ENCODE results near the gene AGPAT3.

AGPAT3 gene

DNA sequence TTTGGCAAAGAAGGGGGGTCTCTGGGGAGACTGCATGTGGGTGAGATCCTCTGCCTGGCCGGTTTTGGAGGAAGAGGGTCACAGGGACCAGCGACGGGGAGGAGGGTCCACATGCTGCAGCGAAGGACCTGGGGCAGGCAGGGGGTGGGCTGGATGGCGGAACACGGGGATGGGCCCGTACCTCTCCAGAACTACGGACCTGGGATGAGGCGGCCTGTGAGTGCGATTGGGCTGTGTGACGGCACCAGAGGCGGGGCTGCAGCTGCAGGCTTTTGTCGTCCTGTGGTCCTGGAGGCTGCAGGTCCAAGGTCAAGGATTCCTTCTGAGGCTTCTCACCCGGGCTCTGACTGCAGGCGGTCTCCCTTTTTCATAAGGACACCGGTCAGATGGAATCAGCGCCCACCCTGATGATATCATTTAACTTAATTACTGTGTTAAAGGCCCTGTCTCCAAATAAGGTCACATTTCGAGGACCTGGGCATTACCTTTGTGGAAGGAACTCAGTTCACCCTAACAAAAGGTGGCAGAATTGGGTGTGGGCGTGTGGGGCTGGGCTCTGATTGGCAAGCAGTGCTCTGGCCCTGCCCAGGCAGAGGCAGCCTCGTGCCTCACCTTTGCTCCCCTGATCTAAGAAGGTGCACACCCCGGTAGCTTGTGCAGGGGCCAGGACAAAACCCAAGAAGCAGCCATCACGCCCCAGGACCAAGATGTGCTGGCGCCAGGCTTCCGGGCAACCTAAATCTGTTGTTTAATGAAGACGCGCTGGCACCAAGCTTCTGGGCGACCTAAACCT, 87.1 kb downstream of the AGPAT3 start:
- no peak for DNase-seq (ENCODE audit: low read depth in 2 of 3, low spot score in 2 of 3)

DNA sequence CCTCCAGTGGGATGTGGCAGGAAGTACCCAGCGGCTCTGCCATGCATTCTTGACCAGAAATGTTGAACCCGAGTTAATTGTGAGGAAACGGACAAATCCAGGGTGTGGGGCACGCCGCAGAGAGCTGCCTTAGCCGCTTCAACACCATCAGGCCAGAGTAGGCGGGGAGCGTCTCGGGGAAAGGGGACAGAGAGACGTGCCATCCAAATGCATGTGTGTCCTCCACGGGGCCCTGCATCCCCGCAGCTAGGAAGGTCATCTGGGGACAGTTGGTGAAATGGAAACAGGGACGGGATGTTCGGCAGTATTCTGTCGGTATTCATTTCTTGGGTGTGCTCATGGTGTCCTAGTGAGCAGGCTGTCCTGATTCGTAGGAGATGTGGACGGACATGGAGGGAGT, 88.0 kb downstream of the AGPAT3 start:
- DNase-seq (ENCODE audit: low read depth in 2 of 3, low spot score in 2 of 3) = no peak

DNA sequence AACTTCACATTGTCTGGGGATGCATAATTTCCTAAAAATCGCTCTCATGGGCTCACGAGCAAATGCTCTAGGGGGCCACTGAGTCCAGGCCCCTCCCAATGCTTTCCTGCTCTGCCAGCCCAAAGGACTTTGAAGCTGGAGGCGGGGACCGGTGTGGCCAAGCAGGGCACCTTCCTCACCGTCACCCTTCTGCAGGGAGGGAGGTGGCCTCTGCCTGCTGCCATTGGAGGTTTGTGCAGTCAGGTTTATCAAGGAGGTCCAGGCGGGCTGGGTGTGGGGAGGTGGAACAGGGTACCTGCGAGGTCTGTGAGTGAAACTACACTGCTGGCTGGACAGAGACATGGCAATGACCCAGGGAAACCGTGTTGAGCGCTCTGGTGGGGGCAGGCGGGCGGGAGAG, 89.0 kb downstream of the AGPAT3 start:
- no peak for DNase-seq (ENCODE audit: low read depth in 2 of 3, low spot score in 2 of 3)

- no peak for DNase-seq (ENCODE audit: low read depth in 2 of 3, low spot score in 2 of 3)
These were observed 89.9 kb downstream of the AGPAT3 start for GRCh38 chr21:43954896-43955295.

DNA sequence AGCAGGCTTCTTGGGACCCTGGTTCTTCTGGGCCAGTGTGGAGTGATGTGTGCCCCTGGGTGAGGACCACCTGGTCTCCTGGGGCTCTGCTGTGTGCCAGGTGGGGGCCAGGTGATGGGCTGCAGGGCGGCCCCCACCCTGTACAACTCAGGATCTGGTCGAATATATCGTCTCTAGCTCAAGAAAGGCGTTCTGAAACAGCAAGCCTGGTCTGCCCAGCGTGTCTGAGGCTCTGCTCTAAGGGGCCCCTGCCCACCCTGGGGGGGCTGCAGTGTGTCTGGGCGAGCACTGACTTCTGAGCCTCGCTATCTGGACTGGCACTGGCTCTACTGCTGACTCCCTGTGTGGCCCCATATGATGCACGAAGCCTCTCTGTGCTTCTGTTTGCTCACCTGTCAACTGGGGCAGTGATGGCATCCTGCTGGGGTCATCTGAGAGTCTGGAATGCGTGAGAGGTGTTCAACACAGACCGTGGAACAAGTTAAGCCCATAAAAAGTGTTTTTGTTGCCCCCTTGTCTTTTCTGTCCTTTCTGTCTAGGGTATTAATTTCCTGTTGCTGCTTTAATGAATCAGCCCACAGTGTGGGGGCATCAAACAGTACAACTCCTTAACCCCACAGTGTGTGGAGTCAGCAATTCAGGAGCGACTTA, 91.1 kb downstream of the AGPAT3 start:
- no peak for DNase-seq (ENCODE audit: low read depth in 2 of 3, low spot score in 2 of 3)

DNA sequence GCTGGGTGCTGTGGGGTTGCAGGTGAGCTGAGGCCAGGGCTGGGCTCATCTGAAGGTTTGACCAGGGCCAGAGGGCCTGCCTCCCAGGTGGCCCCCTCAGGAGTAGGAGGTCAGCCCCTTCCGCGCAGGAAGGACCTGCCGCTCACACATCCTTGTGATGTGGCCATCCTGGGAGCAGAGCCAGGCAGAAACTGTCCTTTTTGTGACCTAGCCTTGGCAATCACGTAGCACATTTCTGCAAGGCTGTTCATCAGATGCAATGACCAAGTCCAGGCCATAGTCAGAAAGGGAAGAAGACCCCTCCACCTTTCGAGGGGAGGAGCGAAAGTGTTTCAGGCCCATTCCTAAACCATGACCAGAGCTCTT, 91.6 kb downstream of the AGPAT3 start:
- no peak for DNase-seq (ENCODE audit: low read depth in 2 of 3, low spot score in 2 of 3)

DNA sequence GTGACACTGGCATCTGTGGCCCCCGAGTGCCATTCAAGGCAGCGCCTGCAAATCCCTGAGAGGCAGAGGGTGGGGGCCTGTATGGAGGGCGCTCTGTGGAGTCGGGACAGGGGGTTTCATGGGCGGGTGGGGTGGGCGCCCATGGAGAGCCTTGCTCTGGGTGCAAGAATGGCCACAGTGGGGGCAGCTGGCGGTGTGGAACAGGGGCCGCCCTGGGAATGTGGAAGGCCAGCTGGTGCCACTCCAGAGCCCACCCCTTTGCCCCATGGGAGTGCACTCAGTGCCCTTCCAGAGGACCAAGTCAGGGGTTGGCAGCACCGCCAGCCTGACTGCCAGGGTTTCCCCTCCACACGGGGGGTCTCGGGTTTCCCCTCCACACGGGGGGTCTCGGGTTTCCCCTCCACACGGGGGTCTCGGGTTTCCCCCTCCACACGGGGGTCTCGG, 92.1 kb downstream of the AGPAT3 start:
- no peak for DNase-seq (ENCODE audit: low read depth in 2 of 3, low spot score in 2 of 3)

DNA sequence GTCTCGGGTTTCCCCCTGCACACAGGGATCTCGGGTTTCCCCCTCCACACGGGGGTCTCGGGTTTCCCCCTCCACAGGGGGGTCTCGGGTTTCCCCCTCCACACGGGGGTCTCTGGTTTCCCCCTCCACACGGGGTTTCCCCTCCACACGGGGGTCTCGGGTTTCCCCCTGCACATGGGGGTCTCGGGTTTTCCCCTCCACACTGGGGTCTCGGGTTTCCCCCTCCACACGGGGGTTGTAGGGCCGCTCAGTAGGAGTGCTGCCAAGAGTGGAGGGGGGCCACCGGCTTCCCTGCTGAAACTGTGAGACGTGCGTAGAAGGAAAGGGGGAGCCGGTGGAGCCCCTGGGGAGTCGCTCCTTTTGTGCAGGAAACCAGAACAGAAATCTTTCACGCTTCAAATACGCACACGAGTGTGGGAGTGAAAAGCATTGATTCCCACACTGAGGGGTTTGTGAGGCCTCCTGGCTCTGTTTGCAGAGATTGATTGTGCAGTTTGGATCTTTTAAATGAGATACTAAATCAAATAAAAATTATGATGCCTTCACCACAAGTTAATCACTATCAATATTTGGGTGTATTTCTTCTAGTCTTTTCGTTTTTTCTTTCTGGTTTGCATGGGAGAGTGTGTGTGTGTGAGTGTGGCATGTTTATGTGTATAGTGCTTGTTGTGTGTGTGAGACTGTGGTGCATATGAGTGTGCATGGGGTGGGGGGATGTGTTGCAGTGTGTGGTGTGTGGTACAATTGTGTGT, 92.8 kb downstream of the AGPAT3 start:
- no peak for DNase-seq (ENCODE audit: low read depth in 2 of 3, low spot score in 2 of 3)

- DNase-seq (ENCODE audit: low read depth in 2 of 3, low spot score in 2 of 3) = peak in 1 of 3 experiments; percentile 25
These were observed 93.5 kb downstream of the AGPAT3 start for GRCh38 chr21:43958364-43959158.

DNA sequence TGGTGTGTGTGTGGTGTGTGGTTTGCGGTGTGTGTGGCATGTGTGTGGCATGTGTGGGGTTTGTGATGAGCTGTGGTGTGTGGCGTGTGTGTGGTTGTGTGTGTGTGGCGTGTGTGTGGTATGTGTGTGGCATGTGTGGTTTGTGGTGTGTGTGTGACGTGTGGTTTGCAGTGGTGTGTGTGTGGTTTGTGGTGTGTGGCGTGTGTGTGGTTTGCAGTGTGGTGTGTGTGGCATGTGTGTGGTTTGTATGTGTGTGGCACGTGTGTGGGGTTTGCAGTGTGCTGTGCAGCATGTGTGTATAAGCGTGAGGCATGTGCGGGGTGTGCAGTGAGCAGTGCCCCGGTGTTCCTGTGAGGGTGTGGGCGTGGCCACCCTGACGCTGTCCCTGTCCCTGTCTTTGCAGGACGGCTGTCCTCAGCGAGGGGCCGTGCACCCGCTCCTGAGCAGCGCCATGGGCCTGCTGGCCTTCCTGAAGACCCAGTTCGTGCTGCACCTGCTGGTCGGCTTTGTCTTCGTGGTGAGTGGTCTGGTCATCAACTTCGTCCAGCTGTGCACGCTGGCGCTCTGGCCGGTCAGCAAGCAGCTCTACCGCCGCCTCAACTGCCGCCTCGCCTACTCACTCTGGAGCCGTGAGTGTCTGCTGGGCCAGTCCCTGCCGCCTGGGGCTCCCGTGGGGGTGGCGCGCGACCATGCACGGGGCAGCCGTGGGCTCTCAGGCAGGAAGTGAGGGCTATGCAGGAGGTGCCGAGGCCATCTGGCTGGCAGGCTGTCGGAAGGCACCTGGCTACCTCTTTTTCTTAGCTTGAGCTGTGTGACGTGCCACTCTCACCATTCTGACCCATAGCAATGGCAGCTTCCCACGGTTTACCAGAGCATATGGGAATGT, 94.5 kb downstream of the AGPAT3 start:
- no peak for DNase-seq (ENCODE audit: low read depth in 2 of 3, low spot score in 2 of 3)

GRCh38 chr21:43961382-43961909, 96.4 kb downstream of the AGPAT3 start:
- no peak for DNase-seq (ENCODE audit: low read depth in 2 of 3, low spot score in 2 of 3)

DNA sequence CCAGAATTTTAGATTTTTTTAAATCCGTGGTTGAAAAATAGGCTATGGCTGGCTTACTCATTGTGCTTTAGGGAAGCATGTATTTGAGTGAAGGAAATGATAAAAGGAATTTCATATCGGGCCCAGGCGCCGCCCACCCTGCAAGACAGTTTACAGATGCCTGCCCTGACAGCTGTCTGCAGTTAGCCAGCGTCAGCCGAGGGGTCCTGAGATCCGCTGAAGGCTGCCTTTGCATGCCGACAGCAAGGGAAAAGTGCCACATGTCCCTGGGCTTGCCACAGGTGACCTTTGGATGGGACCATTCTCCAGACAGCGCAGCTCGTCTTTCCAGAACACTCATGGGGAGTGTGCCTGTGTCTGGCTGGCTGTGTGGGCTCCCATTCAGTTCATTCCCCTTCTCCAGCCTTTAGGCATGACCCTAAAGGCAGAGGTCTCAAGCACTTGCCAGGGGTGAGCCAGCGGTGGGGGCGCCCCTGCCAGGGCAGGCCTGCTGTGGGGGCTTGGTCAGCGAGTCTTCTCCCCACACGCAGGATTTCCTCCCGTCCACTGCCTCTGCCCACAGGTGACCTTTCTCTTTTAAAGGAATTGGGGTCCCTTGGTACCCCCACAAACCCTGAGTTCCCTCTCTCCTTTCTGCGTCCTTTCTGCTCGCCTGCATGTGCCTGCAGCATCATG, 101.0 kb downstream of the AGPAT3 start:
- no peak for DNase-seq (ENCODE audit: low read depth in 2 of 3, low spot score in 2 of 3)

- DNase-seq (ENCODE audit: low read depth in 2 of 3, low spot score in 2 of 3) = no peak
These were observed 102.0 kb downstream of the AGPAT3 start for GRCh38 chr21:43966946-43967512.

DNA sequence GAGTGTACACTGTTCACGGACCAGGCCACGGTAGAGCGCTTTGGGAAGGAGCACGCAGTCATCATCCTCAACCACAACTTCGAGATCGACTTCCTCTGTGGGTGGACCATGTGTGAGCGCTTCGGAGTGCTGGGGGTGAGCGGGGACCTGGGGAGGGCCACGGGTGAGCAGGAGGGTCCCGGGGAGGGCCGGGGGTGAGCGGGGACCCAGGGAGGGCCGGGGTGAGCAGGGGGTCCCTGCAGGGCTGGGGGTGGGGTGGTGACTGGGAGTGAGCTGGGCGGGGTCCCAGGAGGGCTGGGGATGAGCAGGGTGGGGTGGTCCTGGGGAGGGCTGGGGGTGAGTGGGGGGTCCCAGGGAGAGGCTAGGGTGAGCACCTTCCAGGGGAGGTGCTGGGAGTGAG, 103.0 kb downstream of the AGPAT3 start:
- no peak for DNase-seq (ENCODE audit: low read depth in 2 of 3, low spot score in 2 of 3)

GRCh38 chr21:43968410-43969114, 103.5 kb downstream of the AGPAT3 start:
- DNase-seq (ENCODE audit: low read depth in 2 of 3, low spot score in 2 of 3) = no peak

- DNase-seq (ENCODE audit: low read depth in 2 of 3, low spot score in 2 of 3) = no peak
These were observed 104.1 kb downstream of the AGPAT3 start for GRCh38 chr21:43969115-43969444.

- DNase-seq (ENCODE audit: low read depth in 2 of 3, low spot score in 2 of 3) = no peak
These were observed 105.5 kb downstream of the AGPAT3 start for GRCh38 chr21:43970551-43970950.

DNA sequence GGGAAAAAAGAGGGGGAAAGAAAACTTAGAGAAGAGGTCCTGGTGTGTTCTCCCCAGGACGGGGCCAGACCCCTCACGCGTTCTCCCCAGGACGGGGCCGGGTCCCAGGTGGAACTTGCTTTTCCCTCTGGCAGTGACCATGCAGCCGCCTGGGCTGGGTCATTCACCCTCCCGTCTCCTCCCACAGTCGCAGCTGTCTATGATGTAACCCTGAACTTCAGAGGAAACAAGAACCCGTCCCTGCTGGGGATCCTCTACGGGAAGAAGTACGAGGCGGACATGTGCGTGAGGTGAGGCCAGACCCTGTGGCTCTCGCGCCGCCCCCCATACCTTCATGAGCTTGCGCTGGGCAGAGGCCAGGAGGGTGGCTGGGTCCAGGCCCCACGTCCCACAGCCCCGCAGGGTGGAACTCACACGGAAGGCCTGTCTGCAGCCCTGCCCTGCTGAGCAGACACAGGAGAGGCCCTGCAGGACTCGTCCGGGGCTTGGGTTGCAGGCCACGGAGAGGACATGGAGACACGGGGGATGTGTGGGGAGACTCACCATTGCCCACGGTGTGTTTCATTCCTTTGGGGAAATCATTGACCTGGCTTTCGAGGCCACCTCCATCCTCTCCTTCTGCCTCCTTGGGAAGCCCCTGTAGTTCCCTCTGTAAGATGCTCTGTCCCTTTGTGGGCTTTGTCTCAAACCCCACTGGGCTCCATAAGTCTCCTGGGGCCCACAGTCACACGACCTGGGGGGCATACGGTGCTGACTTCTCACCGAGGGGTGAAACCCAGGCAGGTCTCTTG, 106.4 kb downstream of the AGPAT3 start:
- no peak for DNase-seq (ENCODE audit: low read depth in 2 of 3, low spot score in 2 of 3)
